ENCODE data around the gene HIC1.

DNA sequence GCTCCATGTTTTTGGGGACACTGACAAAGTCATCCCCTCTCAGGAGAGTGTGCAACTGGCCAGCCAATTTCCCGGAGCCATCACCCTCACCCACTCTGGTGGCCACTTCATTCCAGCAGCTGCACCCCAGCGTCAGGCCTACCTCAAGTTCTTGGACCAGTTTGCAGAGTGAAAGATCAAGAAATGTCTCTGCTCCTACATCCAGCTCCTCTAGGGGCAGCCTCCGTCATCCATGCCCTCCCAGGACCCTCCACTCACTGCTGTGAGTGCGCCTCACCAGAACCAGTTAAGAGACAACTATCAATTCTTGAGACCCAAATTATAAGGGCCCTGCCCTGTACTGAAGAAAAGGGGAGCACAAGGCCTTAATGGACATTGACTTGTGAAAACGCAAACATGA lies 12.0 kb upstream of the HIC1 start:
- TF ChIP-seq, protein P1, sequence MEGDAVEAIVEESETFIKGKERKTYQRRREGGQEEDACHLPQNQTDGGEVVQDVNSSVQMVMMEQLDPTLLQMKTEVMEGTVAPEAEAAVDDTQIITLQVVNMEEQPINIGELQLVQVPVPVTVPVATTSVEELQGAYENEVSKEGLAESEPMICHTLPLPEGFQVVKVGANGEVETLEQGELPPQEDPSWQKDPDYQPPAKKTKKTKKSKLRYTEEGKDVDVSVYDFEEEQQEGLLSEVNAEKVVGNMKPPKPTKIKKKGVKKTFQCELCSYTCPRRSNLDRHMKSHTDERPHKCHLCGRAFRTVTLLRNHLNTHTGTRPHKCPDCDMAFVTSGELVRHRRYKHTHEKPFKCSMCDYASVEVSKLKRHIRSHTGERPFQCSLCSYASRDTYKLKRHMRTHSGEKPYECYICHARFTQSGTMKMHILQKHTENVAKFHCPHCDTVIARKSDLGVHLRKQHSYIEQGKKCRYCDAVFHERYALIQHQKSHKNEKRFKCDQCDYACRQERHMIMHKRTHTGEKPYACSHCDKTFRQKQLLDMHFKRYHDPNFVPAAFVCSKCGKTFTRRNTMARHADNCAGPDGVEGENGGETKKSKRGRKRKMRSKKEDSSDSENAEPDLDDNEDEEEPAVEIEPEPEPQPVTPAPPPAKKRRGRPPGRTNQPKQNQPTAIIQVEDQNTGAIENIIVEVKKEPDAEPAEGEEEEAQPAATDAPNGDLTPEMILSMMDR (IDR thresholded peaks at IDR 0.05) = no peak
- TF ChIP-seq MXI1 (IDR thresholded peaks at IDR 0.05; ENCODE audit: low read depth, low read length) (no peak), RAD21 (IDR thresholded peaks at IDR 0.05; ENCODE audit: low read length) (no peak), EP300 (IDR thresholded peaks at IDR 0.05; ENCODE audit: borderline replicate concordance in 1 of 2, low read depth in 1 of 2, low read length in 1 of 2) (no peak), TEAD4 (IDR thresholded peaks at IDR 0.05; ENCODE audit: borderline replicate concordance, insufficient read depth) (no peak), MAX (IDR thresholded peaks at IDR 0.05; ENCODE audit: low read depth) (no peak), TAF1 (IDR thresholded peaks at IDR 0.05; ENCODE audit: borderline replicate concordance, low read depth, low read length) (no peak), JUND (IDR thresholded peaks at IDR 0.05) (no peak), SIN3A (IDR thresholded peaks at IDR 0.05; ENCODE audit: borderline replicate concordance, low read depth, low read length) (no peak), EZH2phosphoT487 (IDR thresholded peaks at IDR 0.05; ENCODE audit: borderline replicate concordance, low read depth) (no peak)
- TF ChIP-seq, protein P2, sequence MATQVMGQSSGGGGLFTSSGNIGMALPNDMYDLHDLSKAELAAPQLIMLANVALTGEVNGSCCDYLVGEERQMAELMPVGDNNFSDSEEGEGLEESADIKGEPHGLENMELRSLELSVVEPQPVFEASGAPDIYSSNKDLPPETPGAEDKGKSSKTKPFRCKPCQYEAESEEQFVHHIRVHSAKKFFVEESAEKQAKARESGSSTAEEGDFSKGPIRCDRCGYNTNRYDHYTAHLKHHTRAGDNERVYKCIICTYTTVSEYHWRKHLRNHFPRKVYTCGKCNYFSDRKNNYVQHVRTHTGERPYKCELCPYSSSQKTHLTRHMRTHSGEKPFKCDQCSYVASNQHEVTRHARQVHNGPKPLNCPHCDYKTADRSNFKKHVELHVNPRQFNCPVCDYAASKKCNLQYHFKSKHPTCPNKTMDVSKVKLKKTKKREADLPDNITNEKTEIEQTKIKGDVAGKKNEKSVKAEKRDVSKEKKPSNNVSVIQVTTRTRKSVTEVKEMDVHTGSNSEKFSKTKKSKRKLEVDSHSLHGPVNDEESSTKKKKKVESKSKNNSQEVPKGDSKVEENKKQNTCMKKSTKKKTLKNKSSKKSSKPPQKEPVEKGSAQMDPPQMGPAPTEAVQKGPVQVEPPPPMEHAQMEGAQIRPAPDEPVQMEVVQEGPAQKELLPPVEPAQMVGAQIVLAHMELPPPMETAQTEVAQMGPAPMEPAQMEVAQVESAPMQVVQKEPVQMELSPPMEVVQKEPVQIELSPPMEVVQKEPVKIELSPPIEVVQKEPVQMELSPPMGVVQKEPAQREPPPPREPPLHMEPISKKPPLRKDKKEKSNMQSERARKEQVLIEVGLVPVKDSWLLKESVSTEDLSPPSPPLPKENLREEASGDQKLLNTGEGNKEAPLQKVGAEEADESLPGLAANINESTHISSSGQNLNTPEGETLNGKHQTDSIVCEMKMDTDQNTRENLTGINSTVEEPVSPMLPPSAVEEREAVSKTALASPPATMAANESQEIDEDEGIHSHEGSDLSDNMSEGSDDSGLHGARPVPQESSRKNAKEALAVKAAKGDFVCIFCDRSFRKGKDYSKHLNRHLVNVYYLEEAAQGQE (IDR thresholded peaks at IDR 0.05; ENCODE audit: low read depth, low read length) = no peak
- TF ChIP-seq, protein P3, sequence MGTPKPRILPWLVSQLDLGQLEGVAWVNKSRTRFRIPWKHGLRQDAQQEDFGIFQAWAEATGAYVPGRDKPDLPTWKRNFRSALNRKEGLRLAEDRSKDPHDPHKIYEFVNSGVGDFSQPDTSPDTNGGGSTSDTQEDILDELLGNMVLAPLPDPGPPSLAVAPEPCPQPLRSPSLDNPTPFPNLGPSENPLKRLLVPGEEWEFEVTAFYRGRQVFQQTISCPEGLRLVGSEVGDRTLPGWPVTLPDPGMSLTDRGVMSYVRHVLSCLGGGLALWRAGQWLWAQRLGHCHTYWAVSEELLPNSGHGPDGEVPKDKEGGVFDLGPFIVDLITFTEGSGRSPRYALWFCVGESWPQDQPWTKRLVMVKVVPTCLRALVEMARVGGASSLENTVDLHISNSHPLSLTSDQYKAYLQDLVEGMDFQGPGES (IDR thresholded peaks at IDR 0.05; ENCODE audit: low read depth, low read length) = no peak
- TF ChIP-seq, protein P4, sequence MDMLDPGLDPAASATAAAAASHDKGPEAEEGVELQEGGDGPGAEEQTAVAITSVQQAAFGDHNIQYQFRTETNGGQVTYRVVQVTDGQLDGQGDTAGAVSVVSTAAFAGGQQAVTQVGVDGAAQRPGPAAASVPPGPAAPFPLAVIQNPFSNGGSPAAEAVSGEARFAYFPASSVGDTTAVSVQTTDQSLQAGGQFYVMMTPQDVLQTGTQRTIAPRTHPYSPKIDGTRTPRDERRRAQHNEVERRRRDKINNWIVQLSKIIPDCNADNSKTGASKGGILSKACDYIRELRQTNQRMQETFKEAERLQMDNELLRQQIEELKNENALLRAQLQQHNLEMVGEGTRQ (IDR thresholded peaks at IDR 0.05; ENCODE audit: borderline replicate concordance, low read depth, low read length) = no peak

Measured in SK-N-SH (cell line).